GM12878 (cell line): ENCODE measurements around the gene BAZ1B.

Experiments used
- CREB1 ChIP-seq: IDR thresholded peaks from 2 replicates; pipeline ENCODE4 v1.6.1; 2012; ENCODE audit warnings: low read depth, mild to moderate bottlenecking, inconsistent platforms
- CTCF ChIP-seq, 3 experiments: IDR thresholded peaks in 2 of 3; conservative IDR thresholded peaks in 1 of 3; 2 replicates each; pipeline ENCODE4 v1.5.1; 2011; ENCODE audit warnings: low read depth in 3 of 3, low read length in 3 of 3, mild to moderate bottlenecking in 3 of 3, control low read depth in 2 of 3, moderate library complexity in 2 of 3, inconsistent platforms in 1 of 3, mixed read lengths in 1 of 3; ENCODE audit not compliant: control insufficient read depth in 2 of 3, insufficient read depth in 1 of 3; ENCODE audit errors: extremely low read depth in 1 of 3
- EP300 ChIP-seq, 2 experiments: fragments of 150-350 bp in 1 of 2; IDR thresholded peaks; 2 replicates each; pipeline ENCODE4 v1.6.1; 2011 to 2012; ENCODE audit warnings: low read depth in 2 of 2, low read length in 2 of 2, borderline replicate concordance in 1 of 2, improper control_type of control experiment in 1 of 2, inconsistent platforms in 1 of 2; ENCODE audit not compliant: control insufficient read depth in 1 of 2
- SRF ChIP-seq, 2 experiments: IDR thresholded peaks; 2 replicates each; pipeline ENCODE4 v1.6.1; 2011; ENCODE audit warnings: low read depth in 2 of 2, low read length in 2 of 2, mild to moderate bottlenecking in 1 of 2, moderate library complexity in 1 of 2
- TF ChIP-seq, protein P1 (sequence below): fragments of 450-650 bp; IDR thresholded peaks from 2 replicates; pipeline ENCODE4 v1.6.1; 2017; ENCODE audit warnings: mild to moderate bottlenecking, low read depth, inconsistent platforms; ENCODE audit not compliant: poor library complexity, severe bottlenecking

- TF ChIP-seq CREB1, result no peak
- TF ChIP-seq EP300 (IDR thresholded peaks at IDR 0.05; ENCODE audit: borderline replicate concordance in 1 of 2, control insufficient read depth in 1 of 2, low read depth in 2 of 2, low read length in 2 of 2), result no peak
- no peak for TF ChIP-seq CTCF (IDR thresholded peaks at IDR 0.05 in 2 of 3, conservative IDR thresholded peaks at IDR 0.05 in 1 of 3; ENCODE audit: control insufficient read depth in 2 of 3, extremely low read depth in 1 of 3, insufficient read depth in 1 of 3, low read depth in 3 of 3, low read length in 3 of 3)
- no peak for TF ChIP-seq SRF (IDR thresholded peaks at IDR 0.05; ENCODE audit: low read depth in 2 of 2, low read length in 2 of 2)
- TF ChIP-seq, protein P1, sequence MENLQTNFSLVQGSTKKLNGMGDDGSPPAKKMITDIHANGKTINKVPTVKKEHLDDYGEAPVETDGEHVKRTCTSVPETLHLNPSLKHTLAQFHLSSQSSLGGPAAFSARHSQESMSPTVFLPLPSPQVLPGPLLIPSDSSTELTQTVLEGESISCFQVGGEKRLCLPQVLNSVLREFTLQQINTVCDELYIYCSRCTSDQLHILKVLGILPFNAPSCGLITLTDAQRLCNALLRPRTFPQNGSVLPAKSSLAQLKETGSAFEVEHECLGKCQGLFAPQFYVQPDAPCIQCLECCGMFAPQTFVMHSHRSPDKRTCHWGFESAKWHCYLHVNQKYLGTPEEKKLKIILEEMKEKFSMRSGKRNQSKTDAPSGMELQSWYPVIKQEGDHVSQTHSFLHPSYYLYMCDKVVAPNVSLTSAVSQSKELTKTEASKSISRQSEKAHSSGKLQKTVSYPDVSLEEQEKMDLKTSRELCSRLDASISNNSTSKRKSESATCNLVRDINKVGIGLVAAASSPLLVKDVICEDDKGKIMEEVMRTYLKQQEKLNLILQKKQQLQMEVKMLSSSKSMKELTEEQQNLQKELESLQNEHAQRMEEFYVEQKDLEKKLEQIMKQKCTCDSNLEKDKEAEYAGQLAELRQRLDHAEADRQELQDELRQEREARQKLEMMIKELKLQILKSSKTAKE, result no peak
These were observed 14.5 kb downstream of the BAZ1B start for GRCh38 chr7:73507556-73507955.
